H1 (cell line): ENCODE data around the gene CPO. TPM values are rescaled to one million over a fixed set of nuclear protein-coding genes. Genes with fewer than 3 reads are reported as not detected.

Experiments
- CTCF ChIA-PET: fragments of 300-600 bp; sonication (Branson Sonifier 250); formaldehyde crosslinking; loops from one replicate; lab custom pipeline; 2021; ENCODE audit not compliant: partially characterized antibody; lab: Charles Lee
- POLR2A ChIA-PET: fragments of 300-600 bp; sonication (Branson Sonifier 250); formaldehyde crosslinking; loops from one replicate; lab custom pipeline; 2021; ENCODE audit warnings: inconsistent platforms; ENCODE audit not compliant: partially characterized antibody; lab: Charles Lee
- DNase-seq, 2 experiments: peaks; one replicate each; pipeline versions ENCODE4 v3.0.0 to v3.0.0-alpha.2; 2010 to 2022; ENCODE audit warnings: low spot score in 2 of 2, low read depth in 1 of 2, mixed read lengths in 1 of 2
- FAIRE-seq: peaks from 2 replicates; lab custom pipeline; 2011; peaks lifted over from hg19 to GRCh38; lab: Jason Lieb, UNC
- H2AFZ ChIP-seq: 2 replicates; pipeline ENCODE4 v1.8.1; 2012; ENCODE audit warnings: low read length, inconsistent platforms
- H2AK5ac ChIP-seq: 2 replicates; pipeline ENCODE4 v1.6.1; 2013; ENCODE audit warnings: low read depth, low read length
- H2BK120ac ChIP-seq: replicated peaks from 2 replicates; pipeline ENCODE3; 2013; ENCODE audit warnings: low read depth, low read length, inconsistent platforms
- H2BK12ac ChIP-seq: 2 replicates; pipeline ENCODE4 v1.6.1; 2013; ENCODE audit warnings: low read depth, low read length
- H2BK15ac ChIP-seq: 2 replicates; pipeline ENCODE4 v1.6.1; 2013; ENCODE audit warnings: low read length
- H2BK20ac ChIP-seq: 2 replicates; pipeline ENCODE4 v1.6.1; 2013; ENCODE audit warnings: low read length
- H2BK5ac ChIP-seq: 2 replicates; pipeline ENCODE4 v1.6.1; 2013; ENCODE audit warnings: low read depth, low read length
- H3K14ac ChIP-seq: 2 replicates; pipeline ENCODE4 v1.6.1; 2013; ENCODE audit warnings: inconsistent platforms; ENCODE audit not compliant: insufficient read length
- H3K18ac ChIP-seq: 2 replicates; pipeline ENCODE4 v1.6.1; 2013; ENCODE audit warnings: low read length; ENCODE audit errors: extremely low read depth
- H3K23ac ChIP-seq: 2 replicates; pipeline ENCODE4 v1.6.1; 2013; ENCODE audit warnings: inconsistent platforms; ENCODE audit not compliant: insufficient read length
- H3K23me2 ChIP-seq: 2 replicates; pipeline ENCODE4 v1.6.1; 2013; ENCODE audit warnings: low read depth, low read length
- H3K27ac ChIP-seq: 2 replicates; pipeline ENCODE4 v1.6.1; 2011; ENCODE audit warnings: low read depth, low read length, inconsistent platforms
- H3K27me3 ChIP-seq, 4 experiments: replicated peaks in 1 of 4; 1 replicate in 1 of 4; 2 replicates in 3 of 4; pipeline versions ENCODE4 v1.6.1 to v1.8.1; 2011 to 2013; ENCODE audit warnings: low read length in 3 of 4, mild to moderate bottlenecking in 3 of 4, inconsistent platforms in 2 of 4, mixed read lengths in 2 of 4, moderate library complexity in 1 of 4; ENCODE audit not compliant: control insufficient read depth in 3 of 4, insufficient read depth in 3 of 4; ENCODE audit errors: extremely low read depth in 1 of 4
- H3K36me3 ChIP-seq, 4 experiments: 2 replicates each; pipeline versions ENCODE4 v1.6.1 to v1.8.1; 2011 to 2013; ENCODE audit warnings: mild to moderate bottlenecking in 4 of 4, low read length in 3 of 4, moderate library complexity in 2 of 4, control low read depth in 1 of 4, inconsistent platforms in 1 of 4; ENCODE audit not compliant: insufficient read depth in 4 of 4, control insufficient read depth in 2 of 4
- H3K4ac ChIP-seq: replicated peaks from 2 replicates; pipeline ENCODE3; 2013; ENCODE audit warnings: low read length, low read depth, mixed read lengths, inconsistent platforms; ENCODE audit not compliant: insufficient read length
- H3K4me1 ChIP-seq, 4 experiments: replicated peaks in 1 of 4; 1 replicate in 1 of 4; 2 replicates in 3 of 4; pipeline versions ENCODE4 v1.6.1 to v1.8.1; 2011 to 2013; ENCODE audit warnings: low read length in 3 of 4, inconsistent platforms in 2 of 4, mixed read lengths in 1 of 4; ENCODE audit not compliant: insufficient read depth in 4 of 4, control insufficient read depth in 3 of 4
- H3K4me2 ChIP-seq, 2 experiments: 2 replicates each; pipeline versions ENCODE4 v1.6.1 to v1.8.1; 2011 to 2013; ENCODE audit warnings: low read depth in 2 of 2, low read length in 2 of 2, control low read depth in 1 of 2, inconsistent platforms in 1 of 2, mild to moderate bottlenecking in 1 of 2; ENCODE audit not compliant: insufficient read depth in 1 of 2
- H3K4me3 ChIP-seq, 4 experiments: fragments of 200-600, 300-600 bp in 1 of 4; sonication (generic), shearing (Covaris generic), sonication (Bioruptor Twin) in 1 of 4; 2 replicates each; pipeline versions ENCODE4 v1.5.1 to v1.8.1; 2011 to 2016; ENCODE audit warnings: low read length in 4 of 4, low read depth in 3 of 4, control low read depth in 2 of 4, inconsistent platforms in 2 of 4, mild to moderate bottlenecking in 2 of 4, mixed read lengths in 1 of 4, moderate library complexity in 1 of 4; ENCODE audit not compliant: insufficient read depth in 2 of 4; ENCODE audit errors: extremely low read depth in 1 of 4
- H3K56ac ChIP-seq: replicated peaks from 2 replicates; pipeline ENCODE3; 2013; ENCODE audit warnings: low read depth, mild to moderate bottlenecking, mixed read lengths, low read length, inconsistent platforms; ENCODE audit not compliant: insufficient read length
- H3K79me1 ChIP-seq: 2 replicates; pipeline ENCODE4 v1.6.1; 2013; ENCODE audit warnings: low read depth, low read length, control low read depth
- H3K79me2 ChIP-seq, 2 experiments: 2 replicates each; pipeline versions ENCODE4 v1.6.1 to v1.8.1; 2012 to 2013; ENCODE audit warnings: low read length in 2 of 2, mild to moderate bottlenecking in 2 of 2, inconsistent platforms in 1 of 2; ENCODE audit not compliant: insufficient read depth in 2 of 2, control insufficient read depth in 1 of 2
- H3K9ac ChIP-seq, 4 experiments: replicated peaks in 1 of 4; 1 replicate in 1 of 4; 2 replicates in 3 of 4; pipeline versions ENCODE4 v1.6.1 to v1.8.1; 2011 to 2013; ENCODE audit warnings: low read depth in 3 of 4, low read length in 3 of 4, control low read depth in 2 of 4, mild to moderate bottlenecking in 2 of 4, moderate library complexity in 2 of 4, inconsistent platforms in 1 of 4; ENCODE audit errors: extremely low read depth in 1 of 4
- H3K9me3 ChIP-seq, 2 experiments: 2 replicates each; pipeline versions ENCODE4 v1.6.1 to v1.8.1; 2012 to 2013; ENCODE audit warnings: mild to moderate bottlenecking in 2 of 2, moderate library complexity in 2 of 2, control low read depth in 1 of 2, inconsistent platforms in 1 of 2, low read depth in 1 of 2, low read length in 1 of 2, mixed read lengths in 1 of 2; ENCODE audit not compliant: insufficient read depth in 2 of 2
- H4K20me1 ChIP-seq, 2 experiments: replicated peaks in 1 of 2; 2 replicates each; pipeline versions ENCODE3 to v1.8.1; 2011 to 2013; ENCODE audit warnings: inconsistent platforms in 2 of 2, low read length in 2 of 2, mild to moderate bottlenecking in 1 of 2; ENCODE audit not compliant: insufficient read depth in 2 of 2, control insufficient read depth in 1 of 2
- H4K5ac ChIP-seq: 2 replicates; pipeline ENCODE4 v1.6.1; 2013; ENCODE audit warnings: low read length, low read depth, mixed read lengths, inconsistent platforms; ENCODE audit not compliant: insufficient read length
- H4K8ac ChIP-seq: 2 replicates; pipeline ENCODE4 v1.8.0; 2013; ENCODE audit warnings: mild to moderate bottlenecking, moderate library complexity, low read length, inconsistent platforms; ENCODE audit not compliant: insufficient read depth; ENCODE audit errors: extremely low read depth
- H4K91ac ChIP-seq: replicated peaks from 2 replicates; pipeline ENCODE3; 2013; ENCODE audit warnings: low read length, mixed read lengths, inconsistent platforms; ENCODE audit not compliant: insufficient read length
- BRCA1 ChIP-seq: IDR thresholded peaks from 2 replicates; pipeline ENCODE4 v1.6.1; 2012; ENCODE audit warnings: low read depth, low read length, improper control_type of control experiment
- CBX5 ChIP-seq: fragments of 300-800, 300-1000 bp; sonication (generic); IDR thresholded peaks from 2 replicates; pipeline ENCODE4 v1.7.1; 2016; ENCODE audit warnings: antibody characterized with exemption, low read length, low read depth
- FOSL1 ChIP-seq: IDR thresholded peaks from 2 replicates; pipeline ENCODE4 v1.6.1; 2011; ENCODE audit warnings: mild to moderate bottlenecking, low read depth, low read length, moderate library complexity; ENCODE audit not compliant: insufficient read depth
- KDM5A ChIP-seq: fragments of 200-600 bp; IDR thresholded peaks from 2 replicates; pipeline ENCODE4 v1.7.1; 2012; ENCODE audit warnings: mild to moderate bottlenecking, low read length, inconsistent platforms, mixed read lengths
- MAX ChIP-seq: IDR thresholded peaks from 2 replicates; pipeline ENCODE4 v1.6.1; 2012; ENCODE audit warnings: inconsistent platforms
- RAD21 ChIP-seq, 2 experiments: IDR thresholded peaks in 1 of 2; conservative IDR thresholded peaks in 1 of 2; 2 replicates each; pipeline ENCODE4 v1.6.1; 2011; ENCODE audit warnings: low read depth in 2 of 2, low read length in 2 of 2, improper control_type of control experiment in 1 of 2, inconsistent platforms in 1 of 2, mild to moderate bottlenecking in 1 of 2, moderate library complexity in 1 of 2
- SAP30 ChIP-seq: fragments of 300-600 bp; sonication (generic); IDR thresholded peaks from 2 replicates; pipeline ENCODE4 v1.7.1; 2012; ENCODE audit warnings: low read length, moderate library complexity, mild to moderate bottlenecking, inconsistent platforms; ENCODE audit not compliant: insufficient read depth, insufficient replicate concordance
- SP1 ChIP-seq: IDR thresholded peaks from 2 replicates; pipeline ENCODE4 v1.6.1; 2011; ENCODE audit warnings: low read depth, low read length
- SP2 ChIP-seq: IDR thresholded peaks from 2 replicates; pipeline ENCODE4 v1.6.1; 2012; ENCODE audit warnings: mild to moderate bottlenecking, low read length, inconsistent platforms
- TCF12 ChIP-seq: IDR thresholded peaks from 2 replicates; pipeline ENCODE4 v1.6.1; 2011; ENCODE audit warnings: low read depth, mild to moderate bottlenecking, low read length
- YY1 ChIP-seq: IDR thresholded peaks from 2 replicates; pipeline ENCODE4 v1.6.1; 2011; ENCODE audit warnings: low read depth, mild to moderate bottlenecking, low read length
- WGBS, 2 experiments: shearing (Covaris generic) in 1 of 2; methylation state at CpG; one replicate each; pipeline versions ENCODE4 v1.1.6 to v1.1.7; 2013 to 2015; ENCODE audit warnings: low lambda C conversion rate in 2 of 2, mixed read lengths in 2 of 2, inconsistent platforms in 1 of 2, low coverage in 1 of 2, missing lambda C conversion rate in 1 of 2; ENCODE audit not compliant: insufficient replicate concordance in 2 of 2, insufficient coverage in 1 of 2, insufficient read length in 1 of 2; ENCODE audit errors: extremely low coverage in 1 of 2, missing lambda C conversion rate in 1 of 2; 5-methylcytosine and 5-hydroxymethylcytosine counted together
- polyA plus RNA-seq, 7 experiments: library from polyadenylated mRNA; depleted of rRNA in 3 of 7; stranded (reverse) in 5 of 7; unstranded in 2 of 7; fragments of >200 nt in 5 of 7; fragments of 200-250 nt in 2 of 7; gene quantifications; 1 replicate in 5 of 7; 2 replicates in 1 of 7; 4 replicates in 1 of 7; pipeline versions ENCODE4 v1.2.1 to v1.2.3, GENCODE V29; 2011 to 2013; ENCODE audit warnings: missing spikeins in 2 of 7, mixed read lengths in 2 of 7
- total RNA-seq: library from RNA; stranded (reverse); fragmentation: NEBNext Ultra II Directional; extraction: Animal tissue kit (Norgen Biotek cat#: 25700); gene quantifications from 2 replicates; pipeline ENCODE4 v1.2.1, GENCODE V29; 2021

The CPO gene
- total and polyA plus RNA-seq, 2 of the 8 experiments (the other 6 are each of a cell fraction or from before 2014, with no cell fraction given), result 1.3 TPM

- H3K27ac ChIP-seq, result no peak overlapping the region
- no peaks in the 10 kb centered on the region; a peak in 2 of 4 replicates for H3K9me3 ChIP-seq
- no peaks in the 10 kb centered on the region; the same call in 1 of the 2 replicates for H3K23me2 ChIP-seq
- no peak overlapping the region for H3K4me3 ChIP-seq
- no peaks in the 10 kb centered on the region for H4K20me1 ChIP-seq
- H3K4ac ChIP-seq, result no peak overlapping the region
- no peaks in the 10 kb centered on the region for H3K79me1 ChIP-seq
- H3K79me2 ChIP-seq, result no peaks in the 10 kb centered on the region
- no peaks in the 10 kb centered on the region for H3K27me3 ChIP-seq
- no peak overlapping the region for H4K5ac ChIP-seq
- no peak overlapping the region for H3K18ac ChIP-seq
- no peak overlapping the region for H2BK20ac ChIP-seq
- DNase-seq (no peak), FAIRE-seq (no peak)
- WGBS, 2 experiments, result 100% methylated on average over 2 of the region's 2 CpGs; no CpG with 5 or more reads in 1 of the 2 experiments
- no peak overlapping the region for H3K56ac ChIP-seq
- no peak overlapping the region for H4K91ac ChIP-seq
- no peak overlapping the region for H2BK5ac ChIP-seq
- H2BK12ac ChIP-seq, result no peak overlapping the region
- no peak overlapping the region for H3K9ac ChIP-seq
- no peak overlapping the region for H2BK15ac ChIP-seq
- no peaks in the 10 kb centered on the region for H3K36me3 ChIP-seq
- H3K14ac ChIP-seq, result no peak overlapping the region
- ChIA-PET POLR2A (interaction anchor here (1.1 kb wide), 1 partner anchor 17 kb away, joined by 3 read pairs; no protein-coding TSS in a partner anchor), CTCF (interaction anchor here (0.6 to 3.7 kb wide), 21 partner anchors 10 to 482 kb away, joined by 3 to 18 read pairs (median 4); no protein-coding TSS in a partner anchor)
- H3K4me2 ChIP-seq, result no peak overlapping the region
- H2BK120ac ChIP-seq, result no peak overlapping the region
- H4K8ac ChIP-seq, result no peak overlapping the region
- H2AFZ ChIP-seq, result no peak overlapping the region
- H2AK5ac ChIP-seq, result no peak overlapping the region
- no peak overlapping the region for H3K23ac ChIP-seq
- no peaks in the 10 kb centered on the region for H3K4me1 ChIP-seq
- no peak for TF ChIP-seq RAD21 (IDR thresholded peaks at IDR 0.05 in 1 of 2, conservative IDR thresholded peaks at IDR 0.05 in 1 of 2; ENCODE audit: low read depth in 2 of 2, low read length in 2 of 2)
- TF ChIP-seq SAP30, result no peak
- TF ChIP-seq BRCA1, result no peak
- TF ChIP-seq SP1, result no peak
- no peak for TF ChIP-seq YY1
- TF ChIP-seq MAX, result no peak
- no peak for TF ChIP-seq TCF12
- no peak for TF ChIP-seq KDM5A
- TF ChIP-seq SP2, result no peak
- TF ChIP-seq CBX5, result no peak
- TF ChIP-seq FOSL1, result no peak
Measured at GRCh38 chr2:206991070-206991469, 51.8 kb downstream of the CPO start.
